ENCODE data around the gene DBF4B. TPM values are rescaled to one million over a fixed set of nuclear protein-coding genes. Genes with fewer than 3 reads are reported as not detected.
A peak's percentile ranks its signal among the peaks of the same experiment; 100 is the strongest.

The DBF4B gene
- total RNA-seq, 1 experiment from 2014 or later, result 32.9 TPM

GRCh38 chr17:44774271-44775135 is 66.0 kb downstream of the DBF4B start:
- TF ChIP-seq SMAD3 (CRISPR knock-in tag; IDR thresholded peaks at IDR 0.05; ENCODE audit: borderline replicate concordance) (0 out of 2 replicates have a peak, but pooled peaks have one; percentile 27), ZNF317 (CRISPR knock-in tag; IDR thresholded peaks at IDR 0.05; ENCODE audit: borderline replicate concordance, low read depth) (no peak), CTCF (IDR thresholded peaks at IDR 0.05) (peak; percentile 97), FOXK1 (CRISPR knock-in tag; IDR thresholded peaks at IDR 0.05) (peak; percentile 61; the same call in 1 of the 2 replicates), GABPB1 (CRISPR knock-in tag; IDR thresholded peaks at IDR 0.05) (peak; percentile 67), RORB (CRISPR knock-in tag; IDR thresholded peaks at IDR 0.05) (no peak), ZSCAN18 (CRISPR knock-in tag; IDR thresholded peaks at IDR 0.05) (no peak), ERG (CRISPR knock-in tag; IDR thresholded peaks at IDR 0.05) (no peak), TP53 (CRISPR knock-in tag; IDR thresholded peaks at IDR 0.05) (0 out of 2 replicates have a peak, but pooled peaks have one; percentile 18), HMGXB4 (CRISPR knock-in tag; IDR thresholded peaks at IDR 0.05) (peak; percentile 91; the same call in 1 of the 2 replicates)
- Mint-ChIP-seq H3K4me1 (peaks cover 12% of the 10 kb centered on the region; the same call in 1 of the 2 replicates), H3K9me3 (no peaks in the 10 kb centered on the region), H3K27ac (no peak overlapping the region), H3K4me3 (peak overlapping the region; percentile 76), H3K36me3 (no peaks in the 10 kb centered on the region), H3K27me3 (ENCODE audit: low read depth) (peaks cover 22% of the 10 kb centered on the region)
- ATAC-seq, result peak; percentile 20
- ChIA-PET POLR2A (no interaction called here), CTCF (interaction anchor here (1.1 to 6.2 kb wide), 16 partner anchors 9 to 235 kb away, joined by 3 to 103 read pairs (median 4); partner anchors contain the start of genes DBF4B and HIGD1B)
- peak; percentile 99 for DNase-seq (ENCODE audit: low spot score)

DNA sequence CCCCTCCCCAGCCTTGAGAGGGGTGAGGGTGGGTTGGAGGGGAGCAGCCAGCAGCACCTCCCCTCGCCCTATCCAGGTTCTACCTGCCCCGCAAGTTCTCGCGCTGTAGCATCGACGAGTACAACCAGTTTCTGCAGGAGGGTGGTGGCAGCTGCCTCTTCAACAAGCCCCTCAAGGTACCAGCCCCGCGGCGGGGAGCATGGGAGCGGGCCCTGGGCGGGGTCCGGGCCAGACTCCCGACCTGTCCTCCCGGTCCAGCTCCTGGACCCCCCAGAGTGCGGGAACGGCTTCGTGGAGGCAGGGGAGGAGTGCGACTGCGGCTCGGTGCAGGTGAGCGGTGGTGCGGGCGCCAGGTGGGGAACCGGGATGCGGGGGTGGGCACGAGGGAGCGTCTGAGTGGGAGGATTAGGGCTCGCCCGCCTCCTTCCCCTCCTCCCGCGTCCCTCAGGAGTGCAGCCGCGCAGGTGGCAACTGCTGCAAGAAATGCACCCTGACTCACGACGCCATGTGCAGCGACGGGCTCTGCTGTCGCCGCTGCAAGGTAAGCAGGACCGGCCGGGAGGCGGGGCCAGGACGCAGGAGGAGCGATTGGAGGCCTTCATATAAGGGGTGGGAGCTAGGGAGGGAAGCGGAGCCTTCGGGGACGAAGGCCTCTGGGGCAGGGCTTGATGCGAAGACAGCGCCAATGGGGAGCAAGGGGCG is 66.8 kb downstream of the DBF4B start:
- CTCF ChIA-PET, result interaction anchor here (0.6 to 6.2 kb wide), 42 partner anchors 9 to 386 kb away, joined by 3 to 103 read pairs (median 4); partner anchors contain the start of genes ACBD4, DBF4B, EFTUD2 and HEXIM1
- POLR2A ChIA-PET, result interaction anchor here (0.6 to 1.1 kb wide), 8 partner anchors 35 to 246 kb away, joined by 3 to 9 read pairs (median 4); no protein-coding TSS in a partner anchor
- H3K36me3 Mint-ChIP-seq, result no peaks in the 10 kb centered on the region
- peak; percentile 94 for ATAC-seq
- no peaks in the 10 kb centered on the region for H3K9me3 Mint-ChIP-seq
- peak overlapping the region; percentile 76 for H3K4me3 Mint-ChIP-seq
- H3K27ac Mint-ChIP-seq, result no peak overlapping the region
- peaks cover 22% of the 10 kb centered on the region for H3K27me3 Mint-ChIP-seq (ENCODE audit: low read depth)
- peak; percentile 100 for DNase-seq (ENCODE audit: low spot score)
- peaks cover 18% of the 10 kb centered on the region for H3K4me1 Mint-ChIP-seq
- TF ChIP-seq, protein P1, sequence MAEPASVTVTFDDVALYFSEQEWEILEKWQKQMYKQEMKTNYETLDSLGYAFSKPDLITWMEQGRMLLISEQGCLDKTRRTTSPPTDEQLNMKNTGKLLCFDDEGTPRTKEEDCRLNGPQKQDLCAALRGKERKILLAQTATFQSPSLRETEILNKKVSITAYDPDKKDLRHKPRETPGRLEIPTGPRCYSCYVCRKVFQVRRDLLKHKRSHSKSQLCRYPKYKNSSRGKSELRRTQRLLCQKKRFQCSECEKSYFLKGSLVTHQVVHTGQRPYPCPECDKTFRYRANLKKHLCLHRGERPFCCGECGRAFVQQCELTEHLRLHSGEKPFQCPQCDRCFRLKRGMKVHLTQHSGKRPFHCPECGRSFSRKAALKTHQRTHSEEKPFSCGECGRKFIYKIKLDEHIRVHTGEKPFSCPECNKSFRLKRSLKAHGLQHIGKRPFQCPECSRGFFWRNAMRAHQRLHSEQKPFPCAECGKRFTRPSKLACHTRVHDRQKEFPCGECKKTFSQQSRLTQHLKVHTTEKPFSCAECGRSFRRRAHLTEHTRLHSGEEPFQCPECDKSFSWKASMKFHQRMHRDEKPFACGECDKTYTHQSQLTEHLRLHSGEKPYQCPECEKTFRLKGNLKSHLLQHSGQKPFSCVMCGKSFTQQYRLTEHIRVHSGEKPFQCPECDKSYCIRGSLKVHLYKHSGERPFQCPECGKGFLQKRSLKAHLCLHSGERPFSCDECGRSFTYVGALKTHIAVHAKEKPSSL (CRISPR knock-in tag; conservative IDR thresholded peaks at IDR 0.05), result no peak
- TF ChIP-seq NR1H2 (CRISPR knock-in tag; IDR thresholded peaks at IDR 0.05) (no peak), ETV6 (CRISPR knock-in tag; IDR thresholded peaks at IDR 0.05) (0 out of 2 replicates have a peak, but pooled peaks have one; percentile 13), FOXK1 (CRISPR knock-in tag; IDR thresholded peaks at IDR 0.05) (0 out of 2 replicates have a peak, but pooled peaks have one; percentile 15), FOXP1 (CRISPR knock-in tag; IDR thresholded peaks at IDR 0.05; ENCODE audit: borderline replicate concordance) (peak; percentile 70; the same call in 1 of the 2 replicates), FOXP4 (CRISPR knock-in tag; IDR thresholded peaks at IDR 0.05) (0 out of 2 replicates have a peak, but pooled peaks have one; percentile 35), CBFB (CRISPR knock-in tag; IDR thresholded peaks at IDR 0.05; ENCODE audit: low read depth) (no peak), GABPB1 (CRISPR knock-in tag; IDR thresholded peaks at IDR 0.05) (0 out of 2 replicates have a peak, but pooled peaks have one; percentile 32)
- TF ChIP-seq, protein P2, sequence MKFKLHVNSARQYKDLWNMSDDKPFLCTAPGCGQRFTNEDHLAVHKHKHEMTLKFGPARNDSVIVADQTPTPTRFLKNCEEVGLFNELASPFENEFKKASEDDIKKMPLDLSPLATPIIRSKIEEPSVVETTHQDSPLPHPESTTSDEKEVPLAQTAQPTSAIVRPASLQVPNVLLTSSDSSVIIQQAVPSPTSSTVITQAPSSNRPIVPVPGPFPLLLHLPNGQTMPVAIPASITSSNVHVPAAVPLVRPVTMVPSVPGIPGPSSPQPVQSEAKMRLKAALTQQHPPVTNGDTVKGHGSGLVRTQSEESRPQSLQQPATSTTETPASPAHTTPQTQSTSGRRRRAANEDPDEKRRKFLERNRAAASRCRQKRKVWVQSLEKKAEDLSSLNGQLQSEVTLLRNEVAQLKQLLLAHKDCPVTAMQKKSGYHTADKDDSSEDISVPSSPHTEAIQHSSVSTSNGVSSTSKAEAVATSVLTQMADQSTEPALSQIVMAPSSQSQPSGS (CRISPR knock-in tag; IDR thresholded peaks at IDR 0.05; ENCODE audit: borderline replicate concordance, low read depth), result no peak
